ENCODE data around the gene SH3RF2.

- TF ChIP-seq CTCF (conservative IDR thresholded peaks at IDR 0.05; ENCODE audit: low read length) = no peak
- TF ChIP-seq EZH2phosphoT487 (IDR thresholded peaks at IDR 0.05; ENCODE audit: borderline replicate concordance, low read depth, low read length) = no peak
These were observed 2.1 kb upstream of the SH3RF2 start for GRCh38 chr5:145934276-145934675.

Measured in OCI-LY7 (cell line).